ENCODE measurements around the gene ACTN1. TPM values are rescaled to one million over a fixed set of nuclear protein-coding genes. Genes with fewer than 3 reads are reported as not detected.
A peak's percentile ranks its signal among the peaks of the same experiment; 100 is the strongest.

ACTN1 gene
- polyA plus RNA-seq, 3 donors = 41.4 to 75.0 (median 69.4) TPM

GRCh38 chr14:68927089-68927488 is 52.0 kb downstream of the ACTN1 start:
- H3K27me3 ChIP-seq (ENCODE audit: control insufficient read depth in 2 of 2, insufficient read depth in 2 of 2, low read length in 2 of 2) = no peaks in the 10 kb centered on the region
- TF ChIP-seq CTCF (IDR thresholded peaks at IDR 0.05) = no peak
- H3K4me3 Mint-ChIP-seq = no peak overlapping the region
- peak overlapping the region; percentile 74 to 97 (median 86) for H3K27ac Mint-ChIP-seq
- H3K9me3 ChIP-seq (replicated peaks in 1 of 2; ENCODE audit: control insufficient read depth in 1 of 2, insufficient read depth in 1 of 2, low read length in 2 of 2) = peaks cover 7 to 13% of the 10 kb centered on the region in 2 donors
- peaks cover 38 to 58% of the 10 kb centered on the region in 2 donors for H3K36me3 Mint-ChIP-seq
- peaks cover 0 to 24% of the 10 kb centered on the region in 2 donors for H3K36me3 ChIP-seq (replicated peaks in 1 of 2; ENCODE audit: control insufficient read depth in 1 of 2, insufficient read depth in 2 of 2, low read length in 2 of 2)
- peaks cover 71 to 85% of the 10 kb centered on the region in 2 donors for H3K4me1 ChIP-seq (ENCODE audit: control insufficient read depth in 1 of 2, insufficient read depth in 2 of 2, low read length in 2 of 2)
- H3K27me3 Mint-ChIP-seq (ENCODE audit: low read depth in 3 of 3) = no peaks in the 10 kb centered on the region
- DNase-seq = no peak
- H2AFZ ChIP-seq (ENCODE audit: insufficient read depth, low read depth, low read length, poor library complexity, severe bottlenecking) = no peak overlapping the region
- peak overlapping the region; percentile 95 to 96 for H3K27ac ChIP-seq (ENCODE audit: low read depth in 1 of 2, low read length in 2 of 2)
- H3K9ac ChIP-seq (ENCODE audit: insufficient read depth, low read length, poor library complexity, severe bottlenecking) = no peak overlapping the region
- no peak overlapping the region for H3K4me2 ChIP-seq (replicated peaks; ENCODE audit: extremely low read depth, low read length, poor library complexity, severe bottlenecking)
- H3K4me1 Mint-ChIP-seq = peaks cover 88% of the 10 kb centered on the region
- H3K9me3 Mint-ChIP-seq = peaks cover 4 to 20% (median 9%) of the 10 kb centered on the region in 7 donors
- H3K4me3 ChIP-seq (replicated peaks in 1 of 3; ENCODE audit: low read depth in 2 of 3, low read length in 3 of 3) = no peak overlapping the region
- WGBS (ENCODE audit: insufficient coverage) = 100% methylated on average over 3 of the region's 3 CpGs
- intact Hi-C loops (cut with micrococcal nuclease) = loop anchor here in 1 of 2 donors (10.0 kb wide), 1 partner anchor 242 kb away; no protein-coding TSS in a partner anchor
- no peaks in the 10 kb centered on the region for H4K20me1 ChIP-seq (ENCODE audit: insufficient read depth, low read length)
- H3K79me2 ChIP-seq (ENCODE audit: insufficient read depth, low read length) = peaks cover 98% of the 10 kb centered on the region

GRCh38 chr14:68926236-68926635 is 52.9 kb downstream of the ACTN1 start:
- Histone ChIP-seq H3K4me1 (ENCODE audit: control insufficient read depth in 1 of 2, insufficient read depth in 2 of 2, low read length in 2 of 2) (peaks cover 66 to 83% of the 10 kb centered on the region in 2 donors), H3K27ac (ENCODE audit: low read depth in 1 of 2, low read length in 2 of 2) (peak overlapping the region in 1 of 2 donors; percentile 95), H3K9ac (ENCODE audit: insufficient read depth, low read length, poor library complexity, severe bottlenecking) (no peak overlapping the region), H3K36me3 (replicated peaks in 1 of 2; ENCODE audit: control insufficient read depth in 1 of 2, insufficient read depth in 2 of 2, low read length in 2 of 2) (peaks cover 0 to 25% of the 10 kb centered on the region in 2 donors), H3K4me2 (replicated peaks; ENCODE audit: extremely low read depth, low read length, poor library complexity, severe bottlenecking) (no peak overlapping the region), H4K20me1 (ENCODE audit: insufficient read depth, low read length) (no peaks in the 10 kb centered on the region), H2AFZ (ENCODE audit: insufficient read depth, low read depth, low read length, poor library complexity, severe bottlenecking) (no peak overlapping the region), H3K4me3 (replicated peaks in 1 of 3; ENCODE audit: low read depth in 2 of 3, low read length in 3 of 3) (no peak overlapping the region), H3K27me3 (ENCODE audit: control insufficient read depth in 2 of 2, insufficient read depth in 2 of 2, low read length in 2 of 2) (no peaks in the 10 kb centered on the region), H3K79me2 (ENCODE audit: insufficient read depth, low read length) (peaks cover 97% of the 10 kb centered on the region), H3K9me3 (replicated peaks in 1 of 2; ENCODE audit: control insufficient read depth in 1 of 2, insufficient read depth in 1 of 2, low read length in 2 of 2) (peaks cover 7 to 13% of the 10 kb centered on the region in 2 donors)
- DNase-seq = no peak
- intact Hi-C loops (cut with micrococcal nuclease) = loop anchor here in 1 of 2 donors (10.0 kb wide), 1 partner anchor 241 kb away; no protein-coding TSS in a partner anchor
- peaks cover 4 to 20% (median 9%) of the 10 kb centered on the region in 7 donors for H3K9me3 Mint-ChIP-seq
- no peaks in the 10 kb centered on the region for H3K27me3 Mint-ChIP-seq (ENCODE audit: low read depth in 3 of 3)
- WGBS (ENCODE audit: insufficient coverage) = no CpG with 5 or more reads among the region's 1 CpG
- TF ChIP-seq CTCF (IDR thresholded peaks at IDR 0.05) = peak; percentile 68
- peaks cover 87% of the 10 kb centered on the region for H3K4me1 Mint-ChIP-seq
- no peak overlapping the region for H3K4me3 Mint-ChIP-seq
- H3K36me3 Mint-ChIP-seq = peaks cover 35 to 54% of the 10 kb centered on the region in 2 donors
- peak overlapping the region in 6 of 7 donors; percentile 57 to 97 (median 86) for H3K27ac Mint-ChIP-seq

Data from CD14-positive monocyte (primary cell).